IMR-90 (cell line): ENCODE results near the gene DCHS1. TPM values are rescaled to one million over a fixed set of nuclear protein-coding genes. Genes with fewer than 3 reads are reported as not detected.

Experiments used
- ATAC-seq: fragments of 200-7000 bp; cut with Tn5 transposase; 2 replicates; pipeline ENCODE4 v1.9.1; 2020; ENCODE audit warnings: low read depth, mild to moderate bottlenecking, moderate library complexity
- BruUV-seq: library from RNA; stranded (reverse); fragments of 400-500 nt; replicated peaks from 2 replicates; lab custom pipeline; 2021; lab: Mats Ljungman, UMichigan
- CTCF ChIA-PET: fragments of 300-600 bp; formaldehyde crosslinking; extraction: SDS; loops from one replicate; lab custom pipeline; 2021; ENCODE audit warnings: antibody characterized with exemption; lab: Yijun Ruan, JAX
- POLR2A ChIA-PET: fragments of 300-600 bp; sonication (Branson Sonifier 250); formaldehyde crosslinking; loops from one replicate; lab custom pipeline; 2022; ENCODE audit warnings: antibody characterized with exemption; ENCODE audit not compliant: unreplicated experiment; lab: Charles Lee
- DNase-seq: peaks from one replicate; pipeline ENCODE4 v3.0.0; 2013
- H2AFZ ChIP-seq: replicated peaks from 2 replicates; pipeline ENCODE3; 2013; ENCODE audit warnings: low read length, mild to moderate bottlenecking; ENCODE audit not compliant: poor library complexity
- H2AK5ac ChIP-seq: 2 replicates; pipeline ENCODE4 v1.6.1; 2013; ENCODE audit warnings: low read depth, low read length, inconsistent platforms
- H2AK9ac ChIP-seq: replicated peaks from 2 replicates; pipeline ENCODE3; 2013; ENCODE audit warnings: mild to moderate bottlenecking, low read depth, low read length, moderate library complexity; ENCODE audit not compliant: poor library complexity
- H2BK120ac ChIP-seq: 2 replicates; pipeline ENCODE4 v1.6.1; 2013; ENCODE audit warnings: low read depth, low read length, inconsistent platforms
- H2BK15ac ChIP-seq: 3 replicates; pipeline ENCODE4 v1.6.1; 2013; ENCODE audit warnings: low read depth, low read length, inconsistent platforms
- H2BK20ac ChIP-seq: 2 replicates; pipeline ENCODE4 v1.6.1; 2013; ENCODE audit warnings: low read depth, mild to moderate bottlenecking, inconsistent platforms, low read length, moderate library complexity
- H2BK5ac ChIP-seq: 2 replicates; pipeline ENCODE4 v1.6.1; 2013; ENCODE audit warnings: mild to moderate bottlenecking, low read depth, low read length, inconsistent platforms; ENCODE audit not compliant: poor library complexity, severe bottlenecking
- H3K14ac ChIP-seq: replicated peaks from 2 replicates; pipeline ENCODE4 v1.6.1; 2013; ENCODE audit warnings: low read depth, low read length, inconsistent platforms
- H3K18ac ChIP-seq: 2 replicates; pipeline ENCODE4 v1.6.1; 2013; ENCODE audit warnings: low read depth, low read length, control low read depth
- H3K23ac ChIP-seq: 2 replicates; pipeline ENCODE4 v1.6.1; 2013; ENCODE audit warnings: low read depth, low read length, inconsistent platforms
- H3K27ac ChIP-seq: 2 replicates; pipeline ENCODE4 v1.5.1; 2013; ENCODE audit warnings: mild to moderate bottlenecking, control low read depth, low read length; ENCODE audit not compliant: insufficient read depth
- H3K27me3 ChIP-seq: 2 replicates; pipeline ENCODE4 v1.6.1; 2013; ENCODE audit warnings: low read length; ENCODE audit not compliant: control insufficient read depth, insufficient read depth
- H3K36me3 ChIP-seq: 2 replicates; pipeline ENCODE4 v1.6.1; 2013; ENCODE audit warnings: low read length, mixed read lengths; ENCODE audit not compliant: control insufficient read depth, insufficient read depth
- H3K4ac ChIP-seq: 2 replicates; pipeline ENCODE4 v1.6.1; 2013; ENCODE audit warnings: low read depth, low read length, inconsistent platforms
- H3K4me1 ChIP-seq: 2 replicates; pipeline ENCODE4 v1.6.1; 2013; ENCODE audit warnings: low read length, mixed read lengths; ENCODE audit not compliant: control insufficient read depth, insufficient read depth
- H3K4me2 ChIP-seq: 2 replicates; pipeline ENCODE4 v1.6.1; 2013; ENCODE audit warnings: low read depth, mild to moderate bottlenecking, control low read depth, low read length, moderate library complexity
- H3K4me3 ChIP-seq: 2 replicates; pipeline ENCODE4 v1.5.1; 2013; ENCODE audit warnings: low read depth, mild to moderate bottlenecking, control low read depth, low read length, moderate library complexity; ENCODE audit not compliant: insufficient read depth
- H3K56ac ChIP-seq: 2 replicates; pipeline ENCODE4 v1.6.1; 2013; ENCODE audit warnings: low read length, inconsistent platforms; ENCODE audit not compliant: insufficient read depth; ENCODE audit errors: extremely low read depth
- H3K79me1 ChIP-seq, 2 experiments: 2 replicates each; pipeline ENCODE4 v1.6.1; 2013; ENCODE audit warnings: low read length in 2 of 2, inconsistent platforms in 1 of 2, low read depth in 1 of 2
- H3K9ac ChIP-seq: 2 replicates; pipeline ENCODE4 v1.6.1; 2013; ENCODE audit warnings: low read depth, low read length, control low read depth
- H3K9me1 ChIP-seq: 2 replicates; pipeline ENCODE4 v1.6.1; 2013; ENCODE audit warnings: low read length, inconsistent platforms; ENCODE audit not compliant: insufficient read depth
- H3K9me3 ChIP-seq: 2 replicates; pipeline ENCODE4 v1.6.1; 2013; ENCODE audit warnings: low read length; ENCODE audit not compliant: control insufficient read depth, insufficient read depth
- H4K20me1 ChIP-seq: 2 replicates; pipeline ENCODE4 v1.6.1; 2013; ENCODE audit warnings: low read length, inconsistent platforms; ENCODE audit not compliant: insufficient read depth
- H4K5ac ChIP-seq: 2 replicates; pipeline ENCODE4 v1.6.1; 2013; ENCODE audit warnings: mild to moderate bottlenecking, low read depth, low read length, control low read depth
- H4K8ac ChIP-seq, 2 experiments: 2 replicates each; pipeline ENCODE4 v1.6.1; 2013; ENCODE audit warnings: low read depth in 2 of 2, low read length in 2 of 2, control low read depth in 1 of 2, inconsistent platforms in 1 of 2
- H4K91ac ChIP-seq: 2 replicates; pipeline ENCODE4 v1.6.1; 2013; ENCODE audit warnings: low read depth, low read length, inconsistent platforms; ENCODE audit not compliant: insufficient read depth
- BHLHE40 ChIP-seq: fragments of 150-350 bp; IDR thresholded peaks from 2 replicates; pipeline ENCODE4 v1.6.1; 2016; ENCODE audit warnings: mild to moderate bottlenecking, low read depth, low read length
- CEBPB ChIP-seq: IDR thresholded peaks from 2 replicates; pipeline ENCODE4 v1.6.1; 2012; ENCODE audit warnings: low read depth, low read length, improper control_type of control experiment
- CHD1 ChIP-seq: IDR thresholded peaks from 2 replicates; pipeline ENCODE4 v1.6.1; 2012; ENCODE audit warnings: low read depth, low read length, improper control_type of control experiment
- CTCF ChIP-seq: conservative IDR thresholded peaks from 2 replicates; pipeline ENCODE4 v1.5.1; 2012; ENCODE audit warnings: mild to moderate bottlenecking, low read depth, low read length, improper control_type of control experiment
- ELK1 ChIP-seq: fragments of 150-350 bp; IDR thresholded peaks from 2 replicates; pipeline ENCODE4 v1.6.1; 2016; ENCODE audit warnings: low read depth, mild to moderate bottlenecking, low read length, moderate library complexity, borderline replicate concordance
- FOS ChIP-seq: fragments of 150-350 bp; IDR thresholded peaks from 2 replicates; pipeline ENCODE4 v1.6.1; 2016; ENCODE audit warnings: low read depth, low read length
- MAFK ChIP-seq: IDR thresholded peaks from 2 replicates; pipeline ENCODE4 v1.6.1; 2012; ENCODE audit warnings: low read depth, low read length, improper control_type of control experiment
- MAZ ChIP-seq: IDR thresholded peaks from 2 replicates; pipeline ENCODE4 v1.6.1; 2012; ENCODE audit warnings: low read depth, mild to moderate bottlenecking, low read length, improper control_type of control experiment, moderate library complexity, borderline replicate concordance
- MXI1 ChIP-seq: IDR thresholded peaks from 2 replicates; pipeline ENCODE4 v1.6.1; 2012; ENCODE audit warnings: low read depth, mild to moderate bottlenecking, low read length, moderate library complexity, borderline replicate concordance
- NFE2L2 ChIP-seq: fragments of 150-350 bp; IDR thresholded peaks from 2 replicates; pipeline ENCODE4 v1.6.1; 2016; ENCODE audit warnings: low read depth, mild to moderate bottlenecking, low read length
- POLR2A ChIP-seq: IDR thresholded peaks from 2 replicates; pipeline ENCODE4 v1.6.1; 2012; ENCODE audit warnings: mild to moderate bottlenecking, low read depth, low read length
- RAD21 ChIP-seq: IDR thresholded peaks from 2 replicates; pipeline ENCODE4 v1.6.1; 2012; ENCODE audit warnings: low read length, improper control_type of control experiment
- RCOR1 ChIP-seq: IDR thresholded peaks from 2 replicates; pipeline ENCODE4 v1.6.1; 2012; ENCODE audit warnings: mild to moderate bottlenecking, low read length, improper control_type of control experiment; ENCODE audit not compliant: insufficient replicate concordance
- RFX5 ChIP-seq: IDR thresholded peaks from 2 replicates; pipeline ENCODE4 v1.8.0; 2012; ENCODE audit warnings: low read depth, mild to moderate bottlenecking, low read length, moderate library complexity
- SMC3 ChIP-seq: fragments of 150-350 bp; IDR thresholded peaks from 2 replicates; pipeline ENCODE4 v1.6.1; 2016; ENCODE audit warnings: low read depth, mild to moderate bottlenecking, antibody characterized with exemption, low read length, moderate library complexity
- USF2 ChIP-seq: fragments of 150-350 bp; IDR thresholded peaks from 2 replicates; pipeline ENCODE4 v1.6.1; 2017; ENCODE audit warnings: mild to moderate bottlenecking, antibody characterized with exemption, low read length, low read depth
- dilution Hi-C: fragments of 300-500 bp; cut with HindIII; formaldehyde crosslinking; loops from one replicate; pipeline ENCODE4 v1.14.3; 2018; ENCODE audit warnings: low sequenced_read_pairs; ENCODE audit not compliant: unreplicated experiment
- in situ Hi-C: fragments of 300-500 bp; cut with MboI; formaldehyde crosslinking; loops from 3 replicates; pipeline ENCODE4 v1.14.3; 2019; ENCODE audit warnings: low sequenced_read_pairs, inconsistent platforms, mixed read lengths
- intact Hi-C: fragments of 100-400 bp; cut with micrococcal nuclease; formaldehyde crosslinking; loops from 2 replicates; pipeline ENCODE4 v1.10.0; 2022
- polyA plus RNA-seq, 3 experiments: library from polyadenylated mRNA; depleted of rRNA; stranded (reverse); fragments of >200 nt; gene quantifications; 2 replicates each; pipeline ENCODE4 v1.2.3, GENCODE V29; 2012; ENCODE audit warnings: low replicate concordance in 1 of 3
- total RNA-seq: library from RNA; depleted of rRNA; stranded (reverse); fragments of >200 nt; gene quantifications from 2 replicates; pipeline ENCODE4 v1.2.3, GENCODE V29; 2012

Gene DCHS1
- total and polyA plus RNA-seq, 2 of the 4 experiments (the other 2 are of a cell fraction), result 1.4 to 3.3 TPM

- no peaks in the 10 kb centered on the region for H4K20me1 ChIP-seq
- no TSS peak for BruUV-seq
- no peak overlapping the region for H3K9ac ChIP-seq
- ATAC-seq, result no peak
- no peak overlapping the region for H2AK5ac ChIP-seq
- no peak overlapping the region for H2AK9ac ChIP-seq
- H3K14ac ChIP-seq, result no peak overlapping the region
- no peak overlapping the region for H2BK120ac ChIP-seq
- POLR2A ChIA-PET, result no interaction called here
- peaks cover 17% of the 10 kb centered on the region for H3K9me1 ChIP-seq
- CTCF ChIA-PET, result no interaction called here
- H4K8ac ChIP-seq, result no peak overlapping the region
- peaks cover 5% of the 10 kb centered on the region for H3K4me1 ChIP-seq
- H2BK20ac ChIP-seq, result no peak overlapping the region
- H3K4me2 ChIP-seq, result no peak overlapping the region
- no peak overlapping the region for H3K27ac ChIP-seq
- no peak for DNase-seq
- no peak overlapping the region for H2BK15ac ChIP-seq
- H3K18ac ChIP-seq, result no peak overlapping the region
- in situ Hi-C loops, result no loop called here
- no peak overlapping the region for H2AFZ ChIP-seq
- no peak overlapping the region for H3K56ac ChIP-seq
- dilution Hi-C loops, result no loop called here
- no peak overlapping the region for H3K4ac ChIP-seq
- no peak for TF ChIP-seq MAFK
- no peak for TF ChIP-seq USF2
- no peak for TF ChIP-seq RAD21
- no peak for TF ChIP-seq RFX5
- no peak for TF ChIP-seq RCOR1
- no peak for TF ChIP-seq POLR2A
- TF ChIP-seq NFE2L2, result no peak
- TF ChIP-seq FOS, result no peak
- TF ChIP-seq ELK1, result no peak
- TF ChIP-seq MXI1, result no peak
- TF ChIP-seq CTCF, result no peak
- TF ChIP-seq CHD1, result no peak
- no peak for TF ChIP-seq CEBPB
- no peak for TF ChIP-seq SMC3
- TF ChIP-seq MAZ, result no peak
- no peak for TF ChIP-seq BHLHE40
- no peak overlapping the region for H4K5ac ChIP-seq
- H2BK5ac ChIP-seq, result no peak overlapping the region
- no peak overlapping the region for H3K4me3 ChIP-seq
- peaks cover 13% of the 10 kb centered on the region for H3K27me3 ChIP-seq
- no peak overlapping the region for H4K91ac ChIP-seq
- H3K9me3 ChIP-seq, result no peaks in the 10 kb centered on the region
- H3K79me1 ChIP-seq, result peaks cover 3 to 14% of the 10 kb centered on the region in 2 experiments; a peak in 2 of 4 replicates
- no peak overlapping the region for H3K23ac ChIP-seq
- intact Hi-C loops, result no loop called here
- H3K36me3 ChIP-seq, result no peaks in the 10 kb centered on the region
Measured at GRCh38 chr11:6658647-6659046, 3.0 kb upstream of the DCHS1 start.
